Measurements from ENCODE around the gene EXOC4. TPM values are rescaled to one million over a fixed set of nuclear protein-coding genes. Genes with fewer than 3 reads are reported as not detected.

Gene EXOC4
- total RNA-seq, 3 donors from 2014 or later = 63.9 to 90.2 (median 89.5) TPM

GRCh38 chr7:134113655-134114054 is 860.8 kb downstream of the EXOC4 start:
- Histone ChIP-seq H3K36me3 (ENCODE audit: low read depth) (no peaks in the 10 kb centered on the region), H3K9me3 (no peaks in the 10 kb centered on the region), H3K4me1 (ENCODE audit: low read depth) (no peaks in the 10 kb centered on the region), H3K4me3 (no peak overlapping the region)
- TF ChIP-seq CTCF (IDR thresholded peaks at IDR 0.05) = no peak
- ATAC-seq (no peak), DNase-seq (no peak)
- intact Hi-C loops (cut with DNase I, micrococcal nuclease) = no loop called here

GRCh38 chr7:134114992-134115391 is 862.1 kb downstream of the EXOC4 start:
- Histone ChIP-seq H3K9me3 (no peaks in the 10 kb centered on the region), H3K4me1 (ENCODE audit: low read depth) (no peaks in the 10 kb centered on the region), H3K36me3 (ENCODE audit: low read depth) (no peaks in the 10 kb centered on the region), H3K4me3 (no peak overlapping the region)
- intact Hi-C loops (cut with DNase I, micrococcal nuclease) = no loop called here
- no peak for TF ChIP-seq CTCF (IDR thresholded peaks at IDR 0.05)
- DNase-seq (no peak), ATAC-seq (no peak)

Small RNA genes lying within 50 kb of the gene (microRNA-seq; reads per million reads assigned to microRNA genes)
- gene MIR6133 = not detected

Other genes starting within 250 kb of the EXOC4 start
- gene CHCHD3, start 171.0 kb upstream of the EXOC4 start, total RNA-seq = 10 to 100 TPM; 71.9 to 76.4 (median 72.9) TPM

All from mucosa of descending colon (tissue), 3 donors.